Breast epithelium (tissue), 4 donors: Measurements from ENCODE around the gene UNC79. TPM values are rescaled to one million over a fixed set of nuclear protein-coding genes. Genes with fewer than 3 reads are reported as not detected.

Source experiments
- DNase-seq, 2 donors: peaks; one replicate each; pipeline ENCODE4 v3.0.0-alpha.2; 2019; ENCODE audit warnings: low spot score in 2 of 2
- H3K27ac ChIP-seq, 2 donors: fragments of 200-600 bp; sonication (generic) in 1 of 2; one replicate each; pipeline ENCODE4 v1.5.1; 2016 to 2019; ENCODE audit warnings: mild to moderate bottlenecking in 1 of 2
- H3K27me3 ChIP-seq, 2 donors: fragments of 200-600 bp; sonication (generic) in 1 of 2; one replicate each; pipeline versions ENCODE4 v1.5.1 to v1.6.0; 2017 to 2019; ENCODE audit warnings: control low read depth in 1 of 2, mild to moderate bottlenecking in 1 of 2
- H3K36me3 ChIP-seq: fragments of 200-600 bp; one replicate; pipeline ENCODE4 v1.5.1; 2019
- H3K4me1 ChIP-seq, 2 donors: fragments of 200-600 bp; sonication (generic); one replicate each; pipeline ENCODE4 v1.5.1; 2016 to 2019; ENCODE audit warnings: control low read depth in 1 of 2
- H3K4me3 ChIP-seq, 3 donors: fragments of 200-600 bp; sonication (generic); 1 replicate in 2 of 3; 2 replicates in 1 of 3; pipeline ENCODE4 v1.5.1; 2016 to 2019; ENCODE audit warnings: mild to moderate bottlenecking in 3 of 3, moderate library complexity in 2 of 3
- H3K9me3 ChIP-seq, 2 donors: fragments of 200-600 bp; sonication (generic) in 1 of 2; one replicate each; pipeline ENCODE4 v1.5.1; 2016 to 2019; ENCODE audit warnings: control low read depth in 1 of 2
- POLR2A ChIP-seq: fragments of 450-650 bp; IDR thresholded peaks from one replicate; pipeline ENCODE4 v1.6.1; 2016; ENCODE audit warnings: antibody characterized with exemption, mild to moderate bottlenecking, moderate library complexity
- POLR2AphosphoS5 ChIP-seq, 3 donors: sonication (generic); formaldehyde crosslinking; IDR thresholded peaks; one replicate each; pipeline ENCODE4 v1.6.1; 2017; ENCODE audit warnings: antibody characterized with exemption in 3 of 3
- intact Hi-C: fragments of 100-400 bp; cut with DNase I; formaldehyde crosslinking; loops from one replicate; pipeline ENCODE4 v1.15.1; 2023; ENCODE audit warnings: low total_unique reads
- total RNA-seq, 3 donors: library from RNA; depleted of rRNA; stranded (reverse); fragments of >200 nt; gene quantifications; one replicate each; pipeline ENCODE4 v1.1.0, GENCODE V29; 2016
- TF ChIP-seq, protein P1 (sequence below), 3 donors: fragments of 450-650 bp; IDR thresholded peaks; one replicate each; pipeline ENCODE4 v1.5.1; 2016 to 2017; ENCODE audit warnings: antibody characterized with exemption in 3 of 3, mild to moderate bottlenecking in 3 of 3, moderate library complexity in 3 of 3

UNC79 gene
- total RNA-seq, 3 donors from 2014 or later, result 0.29 to 0.32 TPM; not detected in 1

DNA sequence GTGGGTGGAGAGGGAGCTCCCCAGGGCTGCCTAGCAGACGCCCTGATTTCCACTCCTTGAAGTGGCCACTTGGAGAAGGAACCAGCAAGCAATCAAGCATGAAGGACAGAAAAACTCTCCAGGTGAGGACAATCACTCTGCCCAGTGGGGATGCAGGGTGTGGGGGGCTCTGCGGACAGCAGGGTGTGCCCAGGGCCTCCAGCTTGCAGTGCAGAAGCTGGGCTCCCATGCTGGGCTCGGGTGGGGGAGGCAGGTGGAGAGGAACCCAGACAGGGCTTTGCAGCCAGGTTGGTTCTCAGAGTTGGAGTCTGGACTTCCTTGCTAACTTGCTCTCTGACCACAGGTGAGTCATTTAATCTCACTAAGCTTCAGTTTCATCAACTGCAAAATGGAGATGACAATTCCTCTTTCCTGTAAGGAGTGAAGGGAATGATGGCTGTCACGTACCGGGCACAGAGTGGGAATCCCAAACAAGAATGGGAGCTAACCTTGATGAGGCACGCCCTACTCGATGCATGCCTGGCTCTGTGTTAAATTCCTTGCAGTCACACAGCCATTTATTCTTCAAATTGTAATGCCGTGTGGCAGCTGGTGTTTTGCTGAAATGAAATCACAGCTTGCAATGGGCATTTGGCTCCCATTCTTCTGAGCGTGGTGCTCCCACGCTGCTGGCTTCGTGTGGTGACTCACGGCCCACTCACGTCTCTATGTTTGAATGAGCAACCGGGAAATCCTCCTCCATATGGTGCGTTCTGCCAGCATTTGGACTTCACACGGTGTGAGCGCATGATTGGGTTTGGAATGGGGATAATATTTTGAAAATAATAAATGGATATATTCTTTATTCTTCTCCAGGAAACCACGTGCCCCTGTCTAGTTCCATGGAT, 282.3 kb downstream of the UNC79 start:
- H3K27ac ChIP-seq, result no peak overlapping the region
- intact Hi-C loops, result no loop called here
- peak in 1 of 2 donors; percentile 16 for DNase-seq
- no peaks in the 10 kb centered on the region for H3K27me3 ChIP-seq
- no peaks in the 10 kb centered on the region for H3K9me3 ChIP-seq
- TF ChIP-seq POLR2A (no peak), POLR2AphosphoS5 (IDR thresholded peaks at IDR 0.05) (no peak)
- TF ChIP-seq, protein P1, sequence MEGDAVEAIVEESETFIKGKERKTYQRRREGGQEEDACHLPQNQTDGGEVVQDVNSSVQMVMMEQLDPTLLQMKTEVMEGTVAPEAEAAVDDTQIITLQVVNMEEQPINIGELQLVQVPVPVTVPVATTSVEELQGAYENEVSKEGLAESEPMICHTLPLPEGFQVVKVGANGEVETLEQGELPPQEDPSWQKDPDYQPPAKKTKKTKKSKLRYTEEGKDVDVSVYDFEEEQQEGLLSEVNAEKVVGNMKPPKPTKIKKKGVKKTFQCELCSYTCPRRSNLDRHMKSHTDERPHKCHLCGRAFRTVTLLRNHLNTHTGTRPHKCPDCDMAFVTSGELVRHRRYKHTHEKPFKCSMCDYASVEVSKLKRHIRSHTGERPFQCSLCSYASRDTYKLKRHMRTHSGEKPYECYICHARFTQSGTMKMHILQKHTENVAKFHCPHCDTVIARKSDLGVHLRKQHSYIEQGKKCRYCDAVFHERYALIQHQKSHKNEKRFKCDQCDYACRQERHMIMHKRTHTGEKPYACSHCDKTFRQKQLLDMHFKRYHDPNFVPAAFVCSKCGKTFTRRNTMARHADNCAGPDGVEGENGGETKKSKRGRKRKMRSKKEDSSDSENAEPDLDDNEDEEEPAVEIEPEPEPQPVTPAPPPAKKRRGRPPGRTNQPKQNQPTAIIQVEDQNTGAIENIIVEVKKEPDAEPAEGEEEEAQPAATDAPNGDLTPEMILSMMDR (IDR thresholded peaks at IDR 0.05), result no peak
- H3K36me3 ChIP-seq, result no peaks in the 10 kb centered on the region
- no peak overlapping the region for H3K4me3 ChIP-seq
- no peaks in the 10 kb centered on the region for H3K4me1 ChIP-seq

DNA sequence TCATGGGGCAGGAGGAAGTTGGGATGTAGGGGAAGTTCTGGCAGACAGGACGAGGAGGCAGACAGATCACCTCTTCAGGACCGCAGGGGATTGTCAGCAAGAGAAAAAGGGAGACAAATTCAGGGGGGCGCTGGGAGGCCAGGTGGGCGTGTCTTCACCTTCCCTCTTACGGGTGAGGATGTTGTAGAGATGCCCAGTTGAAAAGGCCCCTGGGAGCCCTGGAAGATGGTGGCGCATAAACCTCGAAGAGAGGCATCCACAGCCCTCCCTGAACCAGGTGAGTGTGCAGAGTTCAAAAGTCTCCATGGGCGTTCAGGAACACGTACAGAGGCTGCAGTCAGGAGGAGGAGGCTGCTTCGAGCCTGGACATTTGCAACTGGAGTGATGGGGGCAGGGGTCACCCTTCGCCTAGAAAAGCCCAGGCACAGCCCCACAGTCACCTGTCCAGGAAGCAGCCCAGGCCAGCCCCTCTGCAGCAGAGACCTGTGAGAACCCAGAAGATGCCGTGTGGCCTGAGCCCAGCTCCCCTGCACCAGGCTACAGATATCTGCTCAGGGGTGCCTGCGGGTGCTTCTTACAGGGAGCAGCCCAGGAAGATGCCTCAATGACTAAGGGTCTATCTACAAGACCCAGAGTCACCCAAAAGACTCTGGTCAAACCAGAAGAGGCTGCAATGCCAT, 283.1 kb downstream of the UNC79 start:
- no peak overlapping the region for H3K27ac ChIP-seq
- H3K27me3 ChIP-seq, result no peaks in the 10 kb centered on the region
- no peaks in the 10 kb centered on the region for H3K36me3 ChIP-seq
- TF ChIP-seq POLR2A (no peak), POLR2AphosphoS5 (IDR thresholded peaks at IDR 0.05) (no peak)
- TF ChIP-seq, protein P1 (IDR thresholded peaks at IDR 0.05), result no peak
- H3K9me3 ChIP-seq, result no peaks in the 10 kb centered on the region
- no peaks in the 10 kb centered on the region for H3K4me1 ChIP-seq
- peak in 1 of 2 donors; percentile 3 for DNase-seq
- H3K4me3 ChIP-seq, result no peak overlapping the region
- intact Hi-C loops, result no loop called here

DNA sequence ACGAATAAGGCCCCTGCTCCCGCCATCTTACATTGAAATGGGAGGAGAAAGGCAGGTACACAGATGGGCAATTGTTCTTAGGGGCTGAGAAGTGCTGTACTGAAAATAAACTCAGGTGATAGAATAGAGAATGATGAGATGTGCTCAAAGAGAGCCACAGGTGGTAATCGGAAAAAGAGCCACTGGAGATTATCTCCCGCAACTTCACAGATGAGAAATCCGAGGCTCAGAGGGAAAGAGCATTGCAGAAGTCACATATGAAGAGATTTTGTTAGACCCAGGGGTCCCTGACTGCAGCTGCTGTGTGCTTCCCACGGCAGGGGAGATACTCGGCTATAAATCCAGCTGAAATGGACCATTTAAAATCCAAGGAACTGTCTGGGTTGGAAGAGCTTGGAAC, 283.9 kb downstream of the UNC79 start:
- TF ChIP-seq, protein P1 (IDR thresholded peaks at IDR 0.05), result no peak
- TF ChIP-seq POLR2AphosphoS5 (IDR thresholded peaks at IDR 0.05) (no peak), POLR2A (no peak)
- H3K36me3 ChIP-seq, result no peaks in the 10 kb centered on the region
- H3K4me3 ChIP-seq, result no peak overlapping the region
- H3K4me1 ChIP-seq, result no peaks in the 10 kb centered on the region
- DNase-seq, result no peak
- H3K27ac ChIP-seq, result no peak overlapping the region
- intact Hi-C loops, result no loop called here
- H3K9me3 ChIP-seq, result no peaks in the 10 kb centered on the region
- no peaks in the 10 kb centered on the region for H3K27me3 ChIP-seq

DNA sequence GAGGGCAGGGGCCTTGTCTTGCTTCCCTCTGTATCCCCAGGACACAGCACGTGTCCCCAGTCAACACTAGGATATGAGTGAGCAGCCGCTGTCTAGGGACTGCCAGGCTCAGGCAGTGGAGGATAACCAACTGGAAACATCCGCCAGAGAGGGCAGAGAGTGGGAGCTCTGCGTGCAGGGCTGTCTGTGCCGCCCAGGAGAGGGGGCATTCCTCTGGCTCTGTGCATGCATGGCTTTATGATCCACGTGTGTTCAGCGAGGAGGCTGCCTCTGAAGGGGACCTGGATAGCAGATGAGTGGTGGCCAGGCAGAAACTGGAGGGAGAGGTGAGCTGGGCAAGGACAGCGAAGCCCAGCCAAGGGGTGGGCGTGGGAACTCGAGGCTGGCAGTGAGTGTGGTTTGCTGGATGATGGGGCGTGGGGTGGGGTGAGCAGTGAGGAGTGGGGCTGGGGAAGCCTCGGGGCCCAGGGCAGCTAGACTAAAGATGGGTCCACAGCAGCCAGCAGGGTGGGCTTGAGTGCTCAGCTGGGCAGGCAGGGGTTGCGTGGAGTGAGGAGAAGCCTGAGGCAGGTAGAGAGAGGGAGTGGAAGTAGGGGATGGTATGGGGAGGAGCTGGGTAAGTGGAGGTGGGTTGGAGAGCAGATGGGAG, 284.7 kb downstream of the UNC79 start:
- DNase-seq, result peak in 1 of 2 donors; percentile 7
- Histone ChIP-seq H3K27ac (no peak overlapping the region), H3K9me3 (no peaks in the 10 kb centered on the region), H3K4me1 (no peaks in the 10 kb centered on the region), H3K36me3 (no peaks in the 10 kb centered on the region), H3K4me3 (no peak overlapping the region), H3K27me3 (no peaks in the 10 kb centered on the region)
- intact Hi-C loops, result no loop called here
- TF ChIP-seq POLR2A, result no peak
- TF ChIP-seq, protein P1 (IDR thresholded peaks at IDR 0.05), result no peak
- TF ChIP-seq POLR2AphosphoS5 (IDR thresholded peaks at IDR 0.05), result no peak
